Tibial nerve (tissue), 4 donors: ENCODE measurements around the gene QDPR. TPM values are rescaled to one million over a fixed set of nuclear protein-coding genes. Genes with fewer than 3 reads are reported as not detected.

ENCODE experiments used
- DNase-seq, 2 donors: peaks; one replicate each; pipeline ENCODE4 v3.0.0-alpha.2; 2019; ENCODE audit warnings: low spot score in 2 of 2
- H3K27ac ChIP-seq, 4 donors: fragments of 200-600 bp; sonication (generic) in 3 of 4; one replicate each; pipeline ENCODE4 v1.5.1; 2017 to 2019; ENCODE audit warnings: mild to moderate bottlenecking in 1 of 4
- H3K27me3 ChIP-seq, 2 donors: fragments of 200-600 bp; sonication (generic) in 1 of 2; one replicate each; pipeline versions ENCODE4 v1.5.1 to v1.6.0; 2017 to 2019
- H3K36me3 ChIP-seq, 3 donors: fragments of 200-600 bp; sonication (generic); one replicate each; pipeline ENCODE4 v1.5.1; 2018 to 2019
- H3K4me1 ChIP-seq, 4 donors: fragments of 200-600 bp; sonication (generic) in 3 of 4; one replicate each; pipeline ENCODE4 v1.5.1; 2017 to 2019
- H3K4me3 ChIP-seq, 4 donors: fragments of 200-600 bp; sonication (generic) in 3 of 4; one replicate each; pipeline ENCODE4 v1.5.1; 2017 to 2019; ENCODE audit warnings: mild to moderate bottlenecking in 1 of 4, moderate library complexity in 1 of 4
- H3K9me3 ChIP-seq, 4 donors: fragments of 200-600 bp; sonication (generic) in 3 of 4; one replicate each; pipeline ENCODE4 v1.5.1; 2017 to 2019
- EP300 ChIP-seq, 2 donors: sonication (generic); formaldehyde crosslinking; IDR thresholded peaks; one replicate each; pipeline ENCODE4 v1.6.1; 2017; ENCODE audit warnings: antibody characterized with exemption in 2 of 2, mild to moderate bottlenecking in 1 of 2
- POLR2A ChIP-seq, 2 donors: fragments of 450-650 bp; IDR thresholded peaks; one replicate each; pipeline ENCODE4 v1.6.1; 2017; ENCODE audit warnings: antibody characterized with exemption in 2 of 2, mild to moderate bottlenecking in 2 of 2, moderate library complexity in 2 of 2
- WGBS, 2 donors: methylation state at CpG; one replicate each; pipeline ENCODE4 v1.1.5; 2018; 5-methylcytosine and 5-hydroxymethylcytosine counted together
- total RNA-seq, 4 donors: library from RNA; depleted of rRNA; stranded (reverse); fragments of >200 nt; gene quantifications; one replicate each; pipeline ENCODE4 v1.1.0, GENCODE V29; 2016
- TF ChIP-seq, protein P1 (sequence below), 5 experiments: fragments of 200-600 bp in 3 of 5; fragments of 450-650 bp in 2 of 5; sonication (generic) in 3 of 5; IDR thresholded peaks; one replicate each; pipeline ENCODE4 v1.5.1; 2016 to 2019; ENCODE audit warnings: antibody characterized with exemption in 5 of 5, mild to moderate bottlenecking in 3 of 5, moderate library complexity in 2 of 5

The QDPR gene
- total RNA-seq, 4 donors from 2014 or later, result 15.9 to 53.1 (median 24.7) TPM

DNA sequence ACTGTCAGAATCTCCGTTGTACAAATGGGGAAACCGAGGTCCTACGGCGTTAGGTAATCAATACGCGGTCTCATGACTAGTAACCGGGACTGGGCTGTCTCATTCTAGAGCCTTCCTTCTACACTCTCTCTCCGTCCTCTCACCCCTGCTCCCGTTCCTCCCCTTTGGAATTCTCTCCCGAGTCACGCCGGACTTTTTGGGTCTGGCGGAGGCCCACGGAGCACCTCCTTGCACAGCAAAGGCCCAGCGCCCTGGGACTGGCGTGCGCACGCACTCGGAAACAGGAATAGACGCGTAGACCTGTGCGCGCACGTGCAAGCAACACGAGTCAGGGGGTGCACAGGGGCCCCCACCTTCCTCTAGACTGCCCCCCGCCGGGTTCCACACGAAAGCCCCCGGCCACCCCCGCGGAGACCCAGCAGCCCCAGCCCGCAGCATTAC is 361 bp downstream of the QDPR start:
- H3K4me3 ChIP-seq, result peak overlapping the region; percentile 56 to 97 (median 69)
- no peaks in the 10 kb centered on the region for H3K27me3 ChIP-seq
- no peaks in the 10 kb centered on the region for H3K9me3 ChIP-seq
- H3K27ac ChIP-seq, result peak overlapping the region; percentile 31 to 82 (median 74)
- H3K36me3 ChIP-seq, result peaks cover 0 to 7% (median 0%) of the 10 kb centered on the region in 3 donors
- no peak for TF ChIP-seq POLR2A (IDR thresholded peaks at IDR 0.05)
- TF ChIP-seq, protein P1, sequence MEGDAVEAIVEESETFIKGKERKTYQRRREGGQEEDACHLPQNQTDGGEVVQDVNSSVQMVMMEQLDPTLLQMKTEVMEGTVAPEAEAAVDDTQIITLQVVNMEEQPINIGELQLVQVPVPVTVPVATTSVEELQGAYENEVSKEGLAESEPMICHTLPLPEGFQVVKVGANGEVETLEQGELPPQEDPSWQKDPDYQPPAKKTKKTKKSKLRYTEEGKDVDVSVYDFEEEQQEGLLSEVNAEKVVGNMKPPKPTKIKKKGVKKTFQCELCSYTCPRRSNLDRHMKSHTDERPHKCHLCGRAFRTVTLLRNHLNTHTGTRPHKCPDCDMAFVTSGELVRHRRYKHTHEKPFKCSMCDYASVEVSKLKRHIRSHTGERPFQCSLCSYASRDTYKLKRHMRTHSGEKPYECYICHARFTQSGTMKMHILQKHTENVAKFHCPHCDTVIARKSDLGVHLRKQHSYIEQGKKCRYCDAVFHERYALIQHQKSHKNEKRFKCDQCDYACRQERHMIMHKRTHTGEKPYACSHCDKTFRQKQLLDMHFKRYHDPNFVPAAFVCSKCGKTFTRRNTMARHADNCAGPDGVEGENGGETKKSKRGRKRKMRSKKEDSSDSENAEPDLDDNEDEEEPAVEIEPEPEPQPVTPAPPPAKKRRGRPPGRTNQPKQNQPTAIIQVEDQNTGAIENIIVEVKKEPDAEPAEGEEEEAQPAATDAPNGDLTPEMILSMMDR (IDR thresholded peaks at IDR 0.05), result no peak
- TF ChIP-seq EP300 (IDR thresholded peaks at IDR 0.05), result no peak
- peaks cover 0 to 26% (median 9%) of the 10 kb centered on the region in 4 donors for H3K4me1 ChIP-seq
- DNase-seq, result peak; percentile 19 to 36
- 0 to 1% methylated on average over 19 to 30 of the region's 32 CpGs for WGBS, 2 donors

DNA sequence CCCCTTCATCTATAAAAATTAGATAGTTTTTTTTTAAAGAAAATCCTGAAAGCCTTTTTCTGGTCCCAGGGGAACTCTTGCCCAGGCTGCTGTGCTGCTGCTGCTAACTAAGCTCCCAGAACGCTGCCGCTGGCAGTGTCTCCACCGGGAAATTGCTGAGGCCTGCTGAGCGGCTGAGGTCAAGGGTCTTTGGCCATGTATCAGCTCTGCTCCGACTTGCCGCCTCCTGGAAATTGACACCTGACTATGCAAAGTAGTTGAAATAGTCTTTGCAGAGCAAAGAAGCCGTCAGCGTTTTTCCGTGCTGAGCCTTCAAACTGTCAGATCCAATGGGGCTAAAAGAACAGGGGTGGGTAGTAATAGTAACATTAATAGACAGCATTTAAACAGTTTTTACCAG is 839 bp downstream of the QDPR start:
- H3K27ac ChIP-seq, result peak overlapping the region in 3 of 4 donors; percentile 67 to 82 (median 80)
- TF ChIP-seq POLR2A (IDR thresholded peaks at IDR 0.05) (no peak), EP300 (IDR thresholded peaks at IDR 0.05) (no peak)
- TF ChIP-seq, protein P1 (IDR thresholded peaks at IDR 0.05), result no peak
- WGBS, 2 donors, result 4 to 10% methylated on average over 9 of the region's 9 CpGs
- no peaks in the 10 kb centered on the region for H3K9me3 ChIP-seq
- H3K4me1 ChIP-seq, result peaks cover 0 to 26% (median 9%) of the 10 kb centered on the region in 4 donors
- H3K4me3 ChIP-seq, result peak overlapping the region; percentile 56 to 97 (median 69)
- H3K27me3 ChIP-seq, result no peaks in the 10 kb centered on the region
- no peak for DNase-seq
- H3K36me3 ChIP-seq, result peaks cover 0 to 11% (median 0%) of the 10 kb centered on the region in 3 donors

DNA sequence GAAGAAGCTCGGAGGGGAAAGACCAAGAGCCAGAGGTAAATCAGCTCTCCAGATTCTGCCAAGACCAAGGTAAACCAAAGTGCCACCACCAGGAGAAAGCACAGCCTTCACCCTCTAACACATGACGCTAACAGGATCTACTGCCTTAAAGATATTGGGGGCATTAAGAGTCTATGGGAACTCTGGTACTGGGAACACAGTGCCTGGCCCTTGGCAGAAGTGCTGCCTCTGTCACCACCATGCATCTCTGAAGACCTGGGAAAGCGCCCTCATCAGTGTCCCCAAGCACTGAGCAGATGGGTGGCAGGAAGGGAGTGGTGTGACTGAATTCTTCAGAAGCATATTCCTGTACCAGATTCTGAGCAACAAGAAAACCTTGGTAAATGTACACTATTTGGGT is 1.3 kb downstream of the QDPR start:
- Histone ChIP-seq H3K27ac (peak overlapping the region in 2 of 4 donors; percentile 80 to 82), H3K4me1 (peaks cover 0 to 26% (median 9%) of the 10 kb centered on the region in 4 donors), H3K27me3 (no peaks in the 10 kb centered on the region), H3K36me3 (peaks cover 0 to 15% (median 0%) of the 10 kb centered on the region in 3 donors), H3K4me3 (peak overlapping the region in 3 of 4 donors; percentile 69 to 97 (median 69)), H3K9me3 (no peaks in the 10 kb centered on the region)
- TF ChIP-seq POLR2A (IDR thresholded peaks at IDR 0.05) (no peak), EP300 (IDR thresholded peaks at IDR 0.05) (no peak)
- TF ChIP-seq, protein P1 (IDR thresholded peaks at IDR 0.05), result no peak
- 87 to 89% methylated on average over 3 of the region's 3 CpGs for WGBS, 2 donors
- DNase-seq, result no peak

DNA sequence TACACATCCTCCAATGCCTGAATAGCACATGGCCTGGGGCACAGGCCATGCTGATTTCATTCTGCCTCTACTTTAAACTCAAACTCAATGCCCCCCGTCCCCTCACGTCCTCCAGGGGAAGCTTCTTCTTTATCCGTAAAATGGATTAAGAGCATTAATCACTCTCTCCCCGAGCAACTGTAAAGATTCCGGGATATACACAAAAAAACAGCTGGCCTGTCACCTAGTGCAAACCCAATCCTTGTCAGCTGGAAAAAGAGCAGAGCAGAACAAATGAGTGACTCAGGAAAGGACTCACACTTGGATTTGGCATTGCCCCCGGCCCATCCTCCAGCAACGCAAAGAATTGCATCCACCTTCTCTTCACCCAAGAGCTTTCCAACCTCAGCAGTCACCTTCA is 7.8 kb downstream of the QDPR start:
- peaks cover 0 to 67% (median 6%) of the 10 kb centered on the region in 3 donors for H3K36me3 ChIP-seq
- 88 to 90% methylated on average over 7 of the region's 7 CpGs for WGBS, 2 donors
- H3K4me3 ChIP-seq, result no peak overlapping the region
- no peaks in the 10 kb centered on the region for H3K9me3 ChIP-seq
- no peaks in the 10 kb centered on the region for H3K27me3 ChIP-seq
- no peaks in the 10 kb centered on the region for H3K4me1 ChIP-seq
- no peak overlapping the region for H3K27ac ChIP-seq
- no peak for TF ChIP-seq POLR2A (IDR thresholded peaks at IDR 0.05)
- TF ChIP-seq, protein P1 (IDR thresholded peaks at IDR 0.05), result no peak
- TF ChIP-seq EP300 (IDR thresholded peaks at IDR 0.05), result no peak
- no peak for DNase-seq

DNA sequence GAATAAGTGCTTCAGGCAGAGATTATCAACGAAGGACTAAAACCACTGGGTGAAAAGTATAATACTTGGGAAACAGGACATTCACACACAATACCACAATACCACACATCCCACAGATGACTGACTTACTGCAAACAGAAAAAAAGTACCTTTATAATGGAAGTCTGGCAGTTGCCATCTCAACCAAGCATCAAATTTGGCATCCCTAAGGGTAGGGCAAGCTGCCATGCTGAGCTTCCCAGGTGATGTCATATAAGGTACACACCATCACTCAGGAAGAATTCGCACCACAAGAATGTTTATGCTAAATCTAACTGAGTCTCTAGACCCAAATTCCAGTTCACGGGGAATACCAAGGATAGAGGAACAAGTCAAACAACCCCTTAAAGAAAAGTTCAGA is 9.1 kb downstream of the QDPR start:
- no peak for DNase-seq
- Histone ChIP-seq H3K4me1 (no peaks in the 10 kb centered on the region), H3K4me3 (no peak overlapping the region), H3K27me3 (no peaks in the 10 kb centered on the region), H3K36me3 (peaks cover 0 to 73% (median 6%) of the 10 kb centered on the region in 3 donors), H3K27ac (no peak overlapping the region), H3K9me3 (no peaks in the 10 kb centered on the region)
- TF ChIP-seq EP300 (IDR thresholded peaks at IDR 0.05) (no peak), POLR2A (IDR thresholded peaks at IDR 0.05) (no peak)
- TF ChIP-seq, protein P1 (IDR thresholded peaks at IDR 0.05), result no peak
- WGBS, 2 donors, result 92 to 93% methylated on average over 3 of the region's 3 CpGs
